GM12878 (cell line): Measurements from ENCODE around the gene TBC1D8. TPM values are rescaled to one million over a fixed set of nuclear protein-coding genes. Genes with fewer than 3 reads are reported as not detected.

ENCODE experiments used
- ATAC-seq: fragments of 200-7000 bp; cut with Tn5 transposase; 3 replicates; pipeline ENCODE4 v1.9.1; 2020; ENCODE audit warnings: mild to moderate bottlenecking, moderate library complexity
- BruUV-seq: library from RNA; stranded (reverse); fragments of 400-500 nt; replicated peaks from 2 replicates; lab custom pipeline; 2021; lab: Mats Ljungman, UMichigan
- CTCF ChIA-PET: fragments of 300-600 bp; sonication (Branson Sonifier 250); formaldehyde crosslinking; extraction: SDS; loops from one replicate; lab custom pipeline; 2021; ENCODE audit warnings: inconsistent platforms; lab: Yijun Ruan, JAX
- POLR2A ChIA-PET: fragments of 350-600 bp; formaldehyde crosslinking; extraction: SDS; loops from one replicate; lab custom pipeline; 2021; ENCODE audit warnings: inconsistent platforms; lab: Charles Lee
- RAD21 ChIA-PET: fragments of 300-600 bp; sonication (Branson Sonifier 250); formaldehyde crosslinking; loops from one replicate; lab custom pipeline; 2023; ENCODE audit warnings: antibody characterized with exemption; ENCODE audit not compliant: unreplicated experiment; lab: Charles Lee
- SMC1A ChIA-PET: fragments of 300-600 bp; sonication (Branson Sonifier 250); formaldehyde crosslinking; loops from one replicate; lab custom pipeline; 2023; ENCODE audit not compliant: unreplicated experiment, uncharacterized antibody; lab: Charles Lee
- DNase-seq: peaks from one replicate; pipeline ENCODE4 v3.0.0-alpha.2; 2011; ENCODE audit warnings: low read depth, low spot score
- FAIRE-seq: peaks from 3 replicates; lab custom pipeline; 2011; peaks lifted over from hg19 to GRCh38; lab: Jason Lieb, UNC
- H2AFZ ChIP-seq: 2 replicates; pipeline ENCODE4 v1.6.0; 2011; ENCODE audit warnings: low read depth, low read length, control low read depth; ENCODE audit not compliant: control insufficient read depth
- H3K27ac ChIP-seq: 2 replicates; pipeline ENCODE4 v1.5.1; 2011; ENCODE audit warnings: control low read depth; ENCODE audit not compliant: control insufficient read depth, insufficient read depth
- H3K27me3 ChIP-seq, 2 experiments: replicated peaks in 1 of 2; 2 replicates each; pipeline versions ENCODE4 v1.6.0 to v1.6.1; 2011; ENCODE audit warnings: low read length in 1 of 2; ENCODE audit not compliant: control insufficient read depth in 2 of 2, insufficient read depth in 2 of 2
- H3K36me3 ChIP-seq, 2 experiments: 2 replicates each; pipeline ENCODE4 v1.5.1; 2011; ENCODE audit warnings: low read length in 1 of 2; ENCODE audit not compliant: control insufficient read depth in 2 of 2, insufficient read depth in 2 of 2
- H3K4me1 ChIP-seq: 2 replicates; pipeline ENCODE4 v1.6.1; 2011; ENCODE audit warnings: mild to moderate bottlenecking, low read length, moderate library complexity, mixed read lengths; ENCODE audit not compliant: control insufficient read depth, insufficient read depth
- H3K4me2 ChIP-seq: 2 replicates; pipeline ENCODE4 v1.6.0; 2011; ENCODE audit warnings: control low read depth; ENCODE audit not compliant: control insufficient read depth, insufficient read depth
- H3K4me3 ChIP-seq: fragments of 200-600 bp; sonication (generic); 2 replicates; pipeline ENCODE4 v1.5.1; 2016
- H3K79me2 ChIP-seq: 2 replicates; pipeline ENCODE4 v1.6.0; 2011; ENCODE audit warnings: low read length; ENCODE audit not compliant: control insufficient read depth, insufficient read depth
- H3K9ac ChIP-seq: 2 replicates; pipeline ENCODE4 v1.8.0; 2011; ENCODE audit warnings: low read length, control low read depth, mixed read lengths; ENCODE audit not compliant: control insufficient read depth, insufficient read depth
- H3K9me3 ChIP-seq: replicated peaks from 3 replicates; pipeline ENCODE4 v1.5.1; 2011; ENCODE audit warnings: mild to moderate bottlenecking, low read length; ENCODE audit not compliant: control insufficient read depth, insufficient read depth
- H4K20me1 ChIP-seq: 2 replicates; pipeline ENCODE4 v1.6.0; 2011; ENCODE audit not compliant: control insufficient read depth, insufficient read depth
- BCL11A ChIP-seq: IDR thresholded peaks from 2 replicates; pipeline ENCODE4 v1.6.1; 2011; ENCODE audit warnings: low read depth, low read length
- BCL3 ChIP-seq: IDR thresholded peaks from 2 replicates; pipeline ENCODE4 v1.6.1; 2011; ENCODE audit warnings: borderline replicate concordance, low read depth, mild to moderate bottlenecking, moderate library complexity, low read length; ENCODE audit not compliant: insufficient read depth, poor library complexity, severe bottlenecking
- CBX5 ChIP-seq: sonication (generic); IDR thresholded peaks from 2 replicates; pipeline ENCODE4 v1.6.1; 2016; ENCODE audit warnings: low read depth, moderate library complexity, mild to moderate bottlenecking, inconsistent platforms
- MTA2 ChIP-seq: fragments of 450-650 bp; IDR thresholded peaks from 2 replicates; pipeline ENCODE4 v1.6.1; 2016; ENCODE audit warnings: low read depth, mild to moderate bottlenecking, moderate library complexity
- PAX8 ChIP-seq: fragments of 450-650 bp; IDR thresholded peaks from 2 replicates; pipeline ENCODE4 v1.6.1; 2017; ENCODE audit warnings: mild to moderate bottlenecking, moderate library complexity
- SPI1 ChIP-seq: IDR thresholded peaks from 2 replicates; pipeline ENCODE4 v1.6.1; 2011; ENCODE audit warnings: low read depth, mild to moderate bottlenecking, low read length, moderate library complexity, borderline replicate concordance; ENCODE audit not compliant: insufficient read depth
- ZNF217 ChIP-seq: fragments of 450-650 bp; IDR thresholded peaks from 2 replicates; pipeline ENCODE4 v1.6.1; 2017; ENCODE audit warnings: antibody characterized with exemption, mild to moderate bottlenecking
- WGBS: methylation state at CpG from one replicate; pipeline ENCODE4 v1.1.6; 2016; ENCODE audit warnings: low lambda C conversion rate; ENCODE audit not compliant: insufficient replicate concordance, insufficient coverage; ENCODE audit errors: missing lambda C conversion rate; 5-methylcytosine and 5-hydroxymethylcytosine counted together
- in situ Hi-C: fragments of 300-500 bp; cut with MboI; formaldehyde crosslinking; loops from 9 replicates; pipeline ENCODE4 v1.14.3; 2018; ENCODE audit warnings: mixed read lengths
- intact Hi-C: fragments of 100-400 bp; cut with micrococcal nuclease; formaldehyde crosslinking; loops from one replicate; pipeline ENCODE4 v1.14.2; 2022; ENCODE audit not compliant: unreplicated experiment
- polyA plus RNA-seq, 11 experiments: library from polyadenylated mRNA; depleted of rRNA in 4 of 11; unstranded in 6 of 11; stranded (reverse) in 5 of 11; fragments of >200 nt; fragmentation: Nextera tagmentation in 4 of 11; fragmentation: Illumina TruSeq in 1 of 11; extraction: Ambion mirVana in 4 of 11; extraction: Trizol in 1 of 11; gene quantifications; 1 replicate in 1 of 11; 2 replicates in 10 of 11; pipeline versions ENCODE4 v1.2.1 to v1.2.3, GENCODE V29; 2011 to 2016; ENCODE audit warnings: inconsistent platforms in 2 of 11, missing spikeins in 2 of 11, low read depth in 1 of 11
- total RNA-seq, 4 experiments: library from RNA; depleted of rRNA in 3 of 4; stranded (reverse); fragments of >200 nt in 3 of 4; fragmentation: Illumina TruSeq in 1 of 4; extraction: Trizol in 1 of 4; gene quantifications; 2 replicates each; pipeline versions ENCODE4 v1.2.1 to v1.2.3, GENCODE V29; 2013 to 2021
- TF ChIP-seq, protein P1 (sequence below): fragments of 450-650 bp; IDR thresholded peaks from 2 replicates; pipeline ENCODE4 v1.6.1; 2017; ENCODE audit warnings: mild to moderate bottlenecking
- TF ChIP-seq, protein P2 (sequence below): fragments of 450-650 bp; IDR thresholded peaks from 2 replicates; pipeline ENCODE4 v1.6.1; 2017; ENCODE audit warnings: low read depth, mild to moderate bottlenecking, moderate library complexity
- TF ChIP-seq, protein P3 (sequence below): IDR thresholded peaks from 2 replicates; pipeline ENCODE4 v1.6.1; 2012; ENCODE audit warnings: improper control_type of control experiment, low read depth, low read length; ENCODE audit not compliant: insufficient replicate concordance

The TBC1D8 gene
- total and polyA plus RNA-seq, 10 of the 15 experiments (the other 5 are each of a cell fraction or from before 2014, with no cell fraction given): 0.80 to 4.9 (median 4.4) TPM

GRCh38 chr2:101012054-101012705, 139.0 kb downstream of the TBC1D8 start:
- intact Hi-C loops: loop anchor here (1.0 to 10.0 kb wide), 5 partner anchors 52 to 393 kb away; partner anchors contain the start of gene CNOT11
- peak; percentile 93 for TF ChIP-seq PAX8
- TF ChIP-seq, protein P1, sequence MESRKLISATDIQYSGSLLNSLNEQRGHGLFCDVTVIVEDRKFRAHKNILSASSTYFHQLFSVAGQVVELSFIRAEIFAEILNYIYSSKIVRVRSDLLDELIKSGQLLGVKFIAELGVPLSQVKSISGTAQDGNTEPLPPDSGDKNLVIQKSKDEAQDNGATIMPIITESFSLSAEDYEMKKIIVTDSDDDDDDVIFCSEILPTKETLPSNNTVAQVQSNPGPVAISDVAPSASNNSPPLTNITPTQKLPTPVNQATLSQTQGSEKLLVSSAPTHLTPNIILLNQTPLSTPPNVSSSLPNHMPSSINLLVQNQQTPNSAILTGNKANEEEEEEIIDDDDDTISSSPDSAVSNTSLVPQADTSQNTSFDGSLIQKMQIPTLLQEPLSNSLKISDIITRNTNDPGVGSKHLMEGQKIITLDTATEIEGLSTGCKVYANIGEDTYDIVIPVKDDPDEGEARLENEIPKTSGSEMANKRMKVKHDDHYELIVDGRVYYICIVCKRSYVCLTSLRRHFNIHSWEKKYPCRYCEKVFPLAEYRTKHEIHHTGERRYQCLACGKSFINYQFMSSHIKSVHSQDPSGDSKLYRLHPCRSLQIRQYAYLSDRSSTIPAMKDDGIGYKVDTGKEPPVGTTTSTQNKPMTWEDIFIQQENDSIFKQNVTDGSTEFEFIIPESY: no peak
- peak; percentile 67 for TF ChIP-seq SPI1
- peak; percentile 91 for TF ChIP-seq BCL3
- TF ChIP-seq, protein P2, sequence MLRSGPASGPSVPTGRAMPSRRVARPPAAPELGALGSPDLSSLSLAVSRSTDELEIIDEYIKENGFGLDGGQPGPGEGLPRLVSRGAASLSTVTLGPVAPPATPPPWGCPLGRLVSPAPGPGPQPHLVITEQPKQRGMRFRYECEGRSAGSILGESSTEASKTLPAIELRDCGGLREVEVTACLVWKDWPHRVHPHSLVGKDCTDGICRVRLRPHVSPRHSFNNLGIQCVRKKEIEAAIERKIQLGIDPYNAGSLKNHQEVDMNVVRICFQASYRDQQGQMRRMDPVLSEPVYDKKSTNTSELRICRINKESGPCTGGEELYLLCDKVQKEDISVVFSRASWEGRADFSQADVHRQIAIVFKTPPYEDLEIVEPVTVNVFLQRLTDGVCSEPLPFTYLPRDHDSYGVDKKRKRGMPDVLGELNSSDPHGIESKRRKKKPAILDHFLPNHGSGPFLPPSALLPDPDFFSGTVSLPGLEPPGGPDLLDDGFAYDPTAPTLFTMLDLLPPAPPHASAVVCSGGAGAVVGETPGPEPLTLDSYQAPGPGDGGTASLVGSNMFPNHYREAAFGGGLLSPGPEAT: peak; percentile 62; the same call in 1 of the 2 replicates
- TF ChIP-seq MTA2: peak; percentile 60
- TF ChIP-seq, protein P3, sequence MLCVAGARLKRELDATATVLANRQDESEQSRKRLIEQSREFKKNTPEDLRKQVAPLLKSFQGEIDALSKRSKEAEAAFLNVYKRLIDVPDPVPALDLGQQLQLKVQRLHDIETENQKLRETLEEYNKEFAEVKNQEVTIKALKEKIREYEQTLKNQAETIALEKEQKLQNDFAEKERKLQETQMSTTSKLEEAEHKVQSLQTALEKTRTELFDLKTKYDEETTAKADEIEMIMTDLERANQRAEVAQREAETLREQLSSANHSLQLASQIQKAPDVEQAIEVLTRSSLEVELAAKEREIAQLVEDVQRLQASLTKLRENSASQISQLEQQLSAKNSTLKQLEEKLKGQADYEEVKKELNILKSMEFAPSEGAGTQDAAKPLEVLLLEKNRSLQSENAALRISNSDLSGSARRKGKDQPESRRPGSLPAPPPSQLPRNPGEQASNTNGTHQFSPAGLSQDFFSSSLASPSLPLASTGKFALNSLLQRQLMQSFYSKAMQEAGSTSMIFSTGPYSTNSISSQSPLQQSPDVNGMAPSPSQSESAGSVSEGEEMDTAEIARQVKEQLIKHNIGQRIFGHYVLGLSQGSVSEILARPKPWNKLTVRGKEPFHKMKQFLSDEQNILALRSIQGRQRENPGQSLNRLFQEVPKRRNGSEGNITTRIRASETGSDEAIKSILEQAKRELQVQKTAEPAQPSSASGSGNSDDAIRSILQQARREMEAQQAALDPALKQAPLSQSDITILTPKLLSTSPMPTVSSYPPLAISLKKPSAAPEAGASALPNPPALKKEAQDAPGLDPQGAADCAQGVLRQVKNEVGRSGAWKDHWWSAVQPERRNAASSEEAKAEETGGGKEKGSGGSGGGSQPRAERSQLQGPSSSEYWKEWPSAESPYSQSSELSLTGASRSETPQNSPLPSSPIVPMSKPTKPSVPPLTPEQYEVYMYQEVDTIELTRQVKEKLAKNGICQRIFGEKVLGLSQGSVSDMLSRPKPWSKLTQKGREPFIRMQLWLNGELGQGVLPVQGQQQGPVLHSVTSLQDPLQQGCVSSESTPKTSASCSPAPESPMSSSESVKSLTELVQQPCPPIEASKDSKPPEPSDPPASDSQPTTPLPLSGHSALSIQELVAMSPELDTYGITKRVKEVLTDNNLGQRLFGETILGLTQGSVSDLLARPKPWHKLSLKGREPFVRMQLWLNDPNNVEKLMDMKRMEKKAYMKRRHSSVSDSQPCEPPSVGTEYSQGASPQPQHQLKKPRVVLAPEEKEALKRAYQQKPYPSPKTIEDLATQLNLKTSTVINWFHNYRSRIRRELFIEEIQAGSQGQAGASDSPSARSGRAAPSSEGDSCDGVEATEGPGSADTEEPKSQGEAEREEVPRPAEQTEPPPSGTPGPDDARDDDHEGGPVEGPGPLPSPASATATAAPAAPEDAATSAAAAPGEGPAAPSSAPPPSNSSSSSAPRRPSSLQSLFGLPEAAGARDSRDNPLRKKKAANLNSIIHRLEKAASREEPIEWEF: peak; percentile 90
- peak; percentile 4; the same call in 1 of the 2 replicates for TF ChIP-seq ZNF217
- peak; percentile 64; the same call in 1 of the 2 replicates for TF ChIP-seq BCL11A
- peak; percentile 43; the same call in 1 of the 2 replicates for TF ChIP-seq CBX5

More at GRCh38 chr2:101012054-101012705, 139.0 kb downstream of the TBC1D8 start:
- peak overlapping the region; percentile 81 for H3K4me2 ChIP-seq
- WGBS: 66% methylated on average over 8 of the region's 8 CpGs
- peak; percentile 38 for FAIRE-seq
- H3K27me3 ChIP-seq: no peaks in the 10 kb centered on the region
- no TSS peak for BruUV-seq
- H3K79me2 ChIP-seq: peaks cover 6% of the 10 kb centered on the region
- peaks cover 17% of the 10 kb centered on the region for H3K4me1 ChIP-seq
- H3K9ac ChIP-seq: 0 out of 2 replicates have a peak overlapping the region, but pooled peaks have one; percentile 2
- ChIA-PET CTCF (interaction anchor here (0.6 to 2.1 kb wide), 32 partner anchors 9 to 640 kb away, joined by 3 to 30 read pairs (median 4); partner anchors contain the start of genes CNOT11 and RPL31), RAD21 (interaction anchor here (0.6 to 1.8 kb wide), 16 partner anchors 10 to 1229 kb away, joined by 3 to 17 read pairs (median 4); partner anchors contain the start of genes RPL31 and TBC1D8), SMC1A (interaction anchor here (0.7 to 1.6 kb wide), 24 partner anchors 9 to 1453 kb away, joined by 3 to 21 read pairs (median 4); partner anchors contain the start of genes RNF149, RPL31 and TBC1D8), POLR2A (interaction anchor here (0.5 to 1.3 kb wide), 4 partner anchors 9 to 508 kb away, joined by 3 to 8 read pairs (median 5); partner anchors contain the start of gene RPL31)
- peak overlapping the region; percentile 83 for H3K27ac ChIP-seq
- no peak overlapping the region for H2AFZ ChIP-seq
- peak; percentile 73 for DNase-seq
- peaks cover 5 to 14% of the 10 kb centered on the region in 2 experiments for H3K36me3 ChIP-seq
- no peaks in the 10 kb centered on the region for H4K20me1 ChIP-seq
- in situ Hi-C loops: no loop called here
- peaks cover 3% of the 10 kb centered on the region; the same call in 2 of the 3 replicates for H3K9me3 ChIP-seq
- peak; percentile 86 for ATAC-seq
- H3K4me3 ChIP-seq: 0 out of 2 replicates have a peak overlapping the region, but pooled peaks have one; percentile 16
